SJCRH30 (cell line): Measurements from ENCODE around the gene VMAC. TPM values are rescaled to one million over a fixed set of nuclear protein-coding genes. Genes with fewer than 3 reads are reported as not detected.

Experiments used
- DNase-seq, 2 experiments: peaks; one replicate each; pipeline ENCODE4 v3.0.0-alpha.2; 2015 to 2020
- H3K27ac ChIP-seq: fragments of 250-450 bp; sonication (Bioruptor Pico); 2 replicates; pipeline ENCODE4 v1.5.1; 2020; ENCODE audit warnings: mild to moderate bottlenecking, moderate library complexity
- H3K27me3 ChIP-seq: fragments of 250-450 bp; sonication (Bioruptor Pico); 2 replicates; pipeline ENCODE4 v1.5.1; 2020; ENCODE audit warnings: mild to moderate bottlenecking, moderate library complexity
- H3K36me3 ChIP-seq: fragments of 250-450 bp; sonication (Bioruptor Pico); 2 replicates; pipeline ENCODE4 v1.5.1; 2020; ENCODE audit warnings: mild to moderate bottlenecking, moderate library complexity
- H3K4me1 ChIP-seq: fragments of 250-450 bp; sonication (Bioruptor Pico); 2 replicates; pipeline ENCODE4 v1.5.1; 2020; ENCODE audit warnings: mild to moderate bottlenecking, moderate library complexity
- H3K4me3 ChIP-seq: fragments of 250-450 bp; sonication (Bioruptor Pico); 2 replicates; pipeline ENCODE4 v1.5.1; 2020; ENCODE audit warnings: mild to moderate bottlenecking, moderate library complexity
- H3K9me3 ChIP-seq: fragments of 250-450 bp; sonication (Bioruptor Pico); replicated peaks from 2 replicates; pipeline ENCODE4 v1.5.1; 2020; ENCODE audit warnings: mild to moderate bottlenecking, moderate library complexity
- total RNA-seq: library from RNA; depleted of rRNA; stranded (reverse); fragments of >200 nt; shearing (Covaris generic); gene quantifications from 2 replicates; pipeline ENCODE4 v1.2.3, GENCODE V29; 2014

VMAC gene
- total RNA-seq, 1 experiment from 2014 or later, result 1.3 TPM

DNA sequence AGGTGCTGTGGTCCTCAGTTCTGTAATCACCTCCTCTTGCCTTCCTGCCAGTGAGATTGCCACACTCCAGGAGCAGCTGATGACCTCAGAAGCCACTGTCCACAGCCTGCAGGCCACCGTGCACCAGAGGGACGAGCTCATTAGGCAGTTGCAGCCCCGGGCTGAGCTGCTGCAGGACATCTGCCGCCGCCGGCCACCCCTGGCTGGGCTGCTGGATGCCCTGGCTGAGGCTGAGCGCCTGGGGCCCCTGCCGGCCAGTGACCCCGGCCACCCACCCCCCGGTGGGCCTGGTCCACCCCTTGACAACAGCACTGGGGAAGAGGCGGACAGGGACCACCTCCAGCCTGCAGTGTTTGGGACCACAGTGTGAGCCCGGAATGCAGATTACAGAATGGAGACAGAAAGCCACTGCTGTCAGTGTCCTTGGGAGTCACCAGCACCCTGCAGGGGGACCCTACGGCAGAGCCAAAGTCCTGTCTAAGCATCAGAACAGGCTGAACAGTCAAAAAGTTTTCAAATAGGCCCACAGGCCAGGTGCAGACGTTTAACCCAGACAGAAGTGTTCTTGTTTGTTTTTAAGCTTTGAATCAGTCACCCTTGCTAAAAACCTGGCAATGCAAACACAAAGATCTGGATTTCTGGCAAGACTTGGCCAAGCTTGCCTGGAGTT is 4.2 kb downstream of the VMAC start:
- peak overlapping the region; percentile 83; the same call in 1 of the 2 replicates for H3K27ac ChIP-seq
- H3K4me1 ChIP-seq, result peaks cover 21% of the 10 kb centered on the region
- no peak overlapping the region for H3K4me3 ChIP-seq
- no peaks in the 10 kb centered on the region for H3K36me3 ChIP-seq
- DNase-seq, result peak; percentile 32 to 39
- no peaks in the 10 kb centered on the region for H3K27me3 ChIP-seq
- H3K9me3 ChIP-seq, result no peaks in the 10 kb centered on the region

DNA sequence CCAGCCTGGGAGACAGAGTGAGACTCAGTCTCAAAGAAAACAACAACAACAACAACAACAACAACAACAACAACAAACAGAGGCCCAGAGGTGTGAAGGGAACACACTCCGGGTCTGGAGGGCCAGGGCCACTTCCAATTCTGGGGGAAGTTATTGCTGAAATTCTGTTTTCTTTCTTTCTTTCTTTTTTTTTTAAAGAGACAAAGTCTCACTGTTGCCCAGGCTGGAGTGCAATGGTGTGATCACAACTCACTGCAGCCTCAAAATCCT is 5.9 kb downstream of the VMAC start:
- Histone ChIP-seq H3K27ac (peak overlapping the region; percentile 83), H3K9me3 (no peaks in the 10 kb centered on the region), H3K4me1 (peaks cover 19% of the 10 kb centered on the region), H3K36me3 (peaks cover 6% of the 10 kb centered on the region; the same call in 1 of the 2 replicates), H3K4me3 (no peak overlapping the region), H3K27me3 (no peaks in the 10 kb centered on the region)
- DNase-seq, result no peak

DNA sequence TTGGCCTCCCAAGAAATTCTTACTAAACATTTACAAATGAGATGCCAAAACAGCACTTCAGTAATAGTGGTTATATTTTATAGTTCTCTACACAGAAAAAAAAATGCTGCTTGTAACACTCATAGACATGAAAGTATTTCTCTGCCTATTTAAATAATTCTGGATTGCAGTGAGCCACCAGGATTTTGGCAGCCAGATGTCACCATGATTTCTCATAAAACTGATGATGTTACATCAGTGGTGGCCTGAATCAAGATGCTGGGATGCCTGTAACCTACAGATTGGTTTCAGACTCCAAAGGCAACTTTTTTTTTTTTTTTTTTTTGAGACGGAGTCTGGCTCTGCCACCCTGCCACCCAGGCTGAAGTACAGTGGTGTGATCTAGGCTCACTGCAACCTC is 6.7 kb downstream of the VMAC start:
- no peak overlapping the region for H3K4me3 ChIP-seq
- H3K27ac ChIP-seq, result no peak overlapping the region
- H3K36me3 ChIP-seq, result peaks cover 6% of the 10 kb centered on the region; the same call in 1 of the 2 replicates
- no peaks in the 10 kb centered on the region for H3K27me3 ChIP-seq
- H3K9me3 ChIP-seq, result no peaks in the 10 kb centered on the region
- DNase-seq, result no peak
- H3K4me1 ChIP-seq, result peaks cover 19% of the 10 kb centered on the region

DNA sequence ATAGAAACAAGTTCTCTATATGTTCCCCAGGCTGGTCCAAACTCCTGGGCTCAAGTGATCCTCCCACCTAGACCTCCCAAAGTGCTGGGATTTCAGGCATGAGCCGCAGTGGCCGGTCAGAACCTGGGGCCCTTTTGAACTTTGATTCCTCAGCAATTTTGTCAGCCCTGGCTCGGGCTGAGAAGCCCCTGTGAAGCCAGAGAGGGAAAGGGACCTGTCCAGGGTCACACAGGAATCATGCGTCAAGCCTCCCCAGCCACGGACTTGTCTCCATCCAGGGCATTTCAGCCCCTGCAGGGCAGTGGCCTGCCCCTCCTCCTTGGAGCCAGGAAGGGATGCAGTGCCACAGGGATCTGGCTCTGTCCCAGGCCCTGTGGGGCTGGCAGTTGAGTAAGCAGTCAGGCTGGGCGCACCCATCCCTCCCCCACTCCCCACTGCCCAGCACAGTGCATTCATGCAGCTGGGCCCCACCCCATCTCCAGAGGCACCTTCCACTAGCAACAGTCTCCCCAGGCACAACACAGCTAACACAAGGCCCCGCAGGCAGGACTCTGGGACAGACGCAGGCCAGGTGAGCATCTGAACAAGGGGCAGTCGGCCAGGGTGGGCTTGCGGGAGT is 9.2 kb downstream of the VMAC start, which contains the start of gene CAPS:
Gene CAPS, plus strand, starts transcription at position 516 of the 619 bp plus-strand sequence. CDS start 153 bp downstream, outside the sequence.
- Histone ChIP-seq H3K27me3 (no peaks in the 10 kb centered on the region), H3K9me3 (no peaks in the 10 kb centered on the region), H3K36me3 (peaks cover 15% of the 10 kb centered on the region), H3K4me3 (no peak within 1 kb of the TSS), H3K27ac (no peak within 1 kb of the TSS), H3K4me1 (peaks cover 16% of the 10 kb centered on the region)
- no peak for DNase-seq

DNA sequence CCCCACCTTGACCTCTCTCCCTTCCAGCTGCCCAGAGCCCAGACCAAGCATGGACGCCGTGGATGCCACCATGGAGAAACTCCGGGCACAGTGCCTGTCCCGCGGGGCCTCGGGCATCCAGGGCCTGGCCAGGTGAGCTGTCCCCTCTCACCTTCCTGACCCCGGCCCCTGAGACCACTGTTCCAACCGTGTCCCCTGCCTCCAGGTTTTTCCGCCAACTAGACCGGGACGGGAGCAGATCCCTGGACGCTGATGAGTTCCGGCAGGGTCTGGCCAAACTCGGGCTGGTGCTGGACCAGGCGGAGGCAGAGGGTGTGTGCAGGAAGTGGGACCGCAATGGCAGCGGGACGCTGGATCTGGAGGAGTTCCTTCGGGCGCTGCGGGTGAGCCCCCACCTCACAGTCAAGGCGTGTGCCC is 9.7 kb downstream of the VMAC start:
- H3K4me1 ChIP-seq, result peaks cover 13% of the 10 kb centered on the region; the same call in 1 of the 2 replicates
- H3K27ac ChIP-seq, result no peak overlapping the region
- DNase-seq, result no peak
- no peaks in the 10 kb centered on the region for H3K27me3 ChIP-seq
- H3K36me3 ChIP-seq, result peaks cover 16% of the 10 kb centered on the region
- H3K4me3 ChIP-seq, result no peak overlapping the region
- H3K9me3 ChIP-seq, result no peaks in the 10 kb centered on the region

DNA sequence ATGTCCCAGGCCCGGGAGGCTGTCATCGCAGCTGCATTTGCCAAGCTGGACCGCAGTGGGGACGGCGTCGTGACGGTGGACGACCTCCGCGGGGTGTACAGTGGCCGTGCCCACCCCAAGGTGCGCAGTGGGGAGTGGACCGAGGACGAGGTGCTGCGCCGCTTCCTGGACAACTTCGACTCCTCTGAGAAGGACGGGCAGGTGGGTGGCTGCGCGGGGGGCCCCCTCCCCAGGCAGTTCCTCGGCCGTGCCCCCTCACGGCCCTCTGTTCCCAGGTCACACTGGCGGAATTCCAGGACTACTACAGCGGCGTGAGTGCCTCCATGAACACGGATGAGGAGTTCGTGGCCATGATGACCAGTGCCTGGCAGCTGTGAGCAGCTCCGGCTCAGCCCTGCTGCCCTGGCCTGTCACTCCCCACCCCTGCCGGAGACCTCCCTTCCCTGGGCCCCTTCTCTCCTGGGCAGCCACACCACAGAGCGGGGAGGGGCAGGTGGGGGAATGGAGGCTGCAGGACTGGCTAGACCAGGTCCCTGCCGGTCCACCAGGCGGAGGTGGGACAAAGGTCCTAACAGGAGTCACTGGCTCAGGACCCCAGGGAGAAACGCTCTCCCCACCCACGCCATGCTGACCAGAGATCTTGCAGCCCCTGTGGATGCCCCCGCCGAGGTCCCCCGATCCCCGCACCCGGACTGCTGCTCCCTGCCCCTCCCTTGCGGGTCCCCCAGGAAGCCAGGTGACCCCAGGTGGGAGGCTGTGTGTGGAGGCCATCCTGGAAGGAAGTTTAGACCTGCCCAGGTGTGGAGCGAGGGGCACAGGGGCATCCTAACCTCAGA is 10.5 kb downstream of the VMAC start:
- H3K36me3 ChIP-seq, result peaks cover 18% of the 10 kb centered on the region
- H3K27me3 ChIP-seq, result no peaks in the 10 kb centered on the region
- H3K9me3 ChIP-seq, result no peaks in the 10 kb centered on the region
- no peak for DNase-seq
- H3K27ac ChIP-seq, result no peak overlapping the region
- H3K4me3 ChIP-seq, result no peak overlapping the region
- peaks cover 8% of the 10 kb centered on the region; the same call in 1 of the 2 replicates for H3K4me1 ChIP-seq

DNA sequence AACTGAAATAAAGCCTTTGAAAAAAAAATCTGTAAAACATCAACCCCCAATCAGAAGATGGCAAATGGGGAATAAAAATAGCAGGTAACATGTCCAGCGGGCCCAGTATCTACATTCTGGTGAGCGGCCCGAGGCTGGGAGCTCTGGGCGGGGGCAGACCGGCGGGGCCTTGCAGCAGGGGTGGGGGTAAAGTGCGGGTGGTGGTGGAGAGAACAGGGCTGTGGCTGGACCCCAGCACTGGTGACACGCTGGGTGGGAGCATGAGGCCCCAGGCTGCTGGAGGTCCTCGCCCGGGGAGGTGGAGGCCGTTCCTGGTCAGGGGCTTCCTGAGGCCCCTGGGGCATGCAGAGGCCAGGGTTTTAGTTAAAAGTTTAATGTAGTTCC is 11.1 kb downstream of the VMAC start:
- no peak overlapping the region for H3K27ac ChIP-seq
- H3K36me3 ChIP-seq, result peaks cover 23% of the 10 kb centered on the region
- peaks cover 2% of the 10 kb centered on the region; the same call in 1 of the 2 replicates for H3K4me1 ChIP-seq
- H3K27me3 ChIP-seq, result no peaks in the 10 kb centered on the region
- H3K4me3 ChIP-seq, result no peak overlapping the region
- no peaks in the 10 kb centered on the region for H3K9me3 ChIP-seq
- DNase-seq, result no peak

DNA sequence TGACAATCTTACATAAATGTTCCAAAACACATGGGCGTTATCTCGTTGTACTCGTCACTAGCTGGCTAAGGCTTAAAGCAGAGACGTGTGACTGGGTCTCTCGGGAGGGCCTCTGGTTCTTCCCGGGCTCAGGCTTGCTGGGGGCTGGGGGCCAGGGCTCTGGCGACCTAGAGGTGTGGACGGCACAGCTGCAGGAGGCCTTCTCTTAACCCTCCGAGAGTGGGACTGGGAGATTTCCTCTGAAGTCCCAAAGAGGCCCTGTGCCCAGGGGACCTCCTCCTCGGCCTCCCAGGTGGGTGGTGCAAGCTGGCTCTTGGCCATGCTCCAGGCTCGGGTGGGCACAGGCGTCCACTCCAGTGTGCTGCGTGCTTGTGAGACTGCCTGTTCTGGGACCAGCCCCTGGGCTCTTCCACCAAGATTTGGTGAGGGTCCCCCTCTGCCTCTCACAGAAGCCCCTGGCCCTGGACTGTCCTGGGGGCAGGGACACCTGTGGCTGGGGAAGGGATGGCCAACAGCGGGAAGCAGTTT is 11.6 kb downstream of the VMAC start:
- no peaks in the 10 kb centered on the region for H3K9me3 ChIP-seq
- no peaks in the 10 kb centered on the region; the same call in 1 of the 2 replicates for H3K4me1 ChIP-seq
- no peak for DNase-seq
- no peaks in the 10 kb centered on the region for H3K27me3 ChIP-seq
- H3K36me3 ChIP-seq, result peaks cover 23% of the 10 kb centered on the region
- H3K4me3 ChIP-seq, result no peak overlapping the region
- H3K27ac ChIP-seq, result no peak overlapping the region

DNA sequence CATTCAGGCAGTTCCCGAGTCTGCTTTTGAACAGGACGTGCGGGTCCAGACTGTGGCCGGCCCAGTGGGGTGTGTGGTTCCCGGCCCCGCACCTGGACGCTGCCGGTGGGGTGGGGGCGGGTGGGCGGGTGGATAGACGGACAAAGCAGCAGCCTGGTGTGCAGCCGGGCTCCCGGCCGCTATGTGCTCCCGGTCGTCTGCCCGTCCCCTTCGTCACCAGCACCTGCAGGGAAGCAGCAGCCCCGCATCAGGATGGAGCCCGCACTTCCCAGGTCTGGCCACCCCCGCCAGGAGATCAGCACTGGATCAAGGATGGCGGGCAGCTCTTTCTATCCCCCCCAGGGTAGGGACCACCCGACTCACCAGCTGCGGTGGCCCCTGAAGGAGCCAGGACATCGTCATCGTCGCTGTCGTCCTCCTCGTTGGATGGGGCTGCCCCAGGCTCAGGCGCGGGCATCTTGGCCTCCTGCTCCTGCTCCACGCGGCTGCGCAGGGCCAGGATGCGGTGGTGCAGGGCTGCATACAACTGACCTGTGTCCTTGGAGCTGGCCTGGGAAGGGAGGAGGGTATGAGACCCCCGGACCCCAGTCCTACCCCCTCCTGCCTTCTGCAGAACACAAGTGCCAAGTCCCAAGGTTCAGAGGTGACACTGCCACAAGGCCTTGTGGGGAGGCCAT is 12.9 kb downstream of the VMAC start:
- Histone ChIP-seq H3K27me3 (no peaks in the 10 kb centered on the region), H3K36me3 (peaks cover 28% of the 10 kb centered on the region), H3K27ac (no peak overlapping the region), H3K4me3 (no peak overlapping the region), H3K9me3 (no peaks in the 10 kb centered on the region), H3K4me1 (no peaks in the 10 kb centered on the region)
- no peak for DNase-seq

DNA sequence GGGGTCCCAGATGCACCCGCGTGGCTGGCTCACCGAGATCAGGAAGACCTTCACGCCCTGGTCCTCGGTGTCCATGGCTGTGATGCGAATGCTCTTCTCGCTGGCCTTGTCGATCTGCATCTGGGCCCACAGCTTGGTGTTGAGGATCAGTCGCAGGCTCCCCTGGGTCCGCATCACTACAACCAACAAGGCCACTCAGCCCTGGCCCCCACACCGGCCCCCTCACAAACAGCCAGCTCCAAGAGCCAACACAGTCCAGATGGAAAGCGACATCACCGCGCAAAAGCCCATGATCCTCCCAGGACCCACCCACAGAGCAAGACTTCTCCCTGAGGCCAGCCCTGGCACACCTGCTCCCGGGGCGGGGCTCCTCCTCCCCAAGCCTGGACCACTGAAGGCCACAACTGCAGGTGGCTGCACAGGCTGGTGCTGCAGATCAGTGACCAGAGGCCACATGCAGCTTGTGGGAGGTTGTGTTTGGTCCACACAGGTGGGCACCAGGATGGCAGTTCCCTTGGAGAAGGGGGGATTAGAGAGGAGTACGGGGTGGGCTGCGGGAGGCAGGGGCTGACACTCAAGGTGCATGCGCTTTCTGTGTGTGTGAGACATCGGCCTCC is 13.9 kb downstream of the VMAC start:
- H3K4me3 ChIP-seq, result no peak overlapping the region
- no peak overlapping the region for H3K27ac ChIP-seq
- no peaks in the 10 kb centered on the region for H3K4me1 ChIP-seq
- no peaks in the 10 kb centered on the region for H3K27me3 ChIP-seq
- H3K36me3 ChIP-seq, result peaks cover 28% of the 10 kb centered on the region
- DNase-seq, result no peak
- H3K9me3 ChIP-seq, result no peaks in the 10 kb centered on the region

DNA sequence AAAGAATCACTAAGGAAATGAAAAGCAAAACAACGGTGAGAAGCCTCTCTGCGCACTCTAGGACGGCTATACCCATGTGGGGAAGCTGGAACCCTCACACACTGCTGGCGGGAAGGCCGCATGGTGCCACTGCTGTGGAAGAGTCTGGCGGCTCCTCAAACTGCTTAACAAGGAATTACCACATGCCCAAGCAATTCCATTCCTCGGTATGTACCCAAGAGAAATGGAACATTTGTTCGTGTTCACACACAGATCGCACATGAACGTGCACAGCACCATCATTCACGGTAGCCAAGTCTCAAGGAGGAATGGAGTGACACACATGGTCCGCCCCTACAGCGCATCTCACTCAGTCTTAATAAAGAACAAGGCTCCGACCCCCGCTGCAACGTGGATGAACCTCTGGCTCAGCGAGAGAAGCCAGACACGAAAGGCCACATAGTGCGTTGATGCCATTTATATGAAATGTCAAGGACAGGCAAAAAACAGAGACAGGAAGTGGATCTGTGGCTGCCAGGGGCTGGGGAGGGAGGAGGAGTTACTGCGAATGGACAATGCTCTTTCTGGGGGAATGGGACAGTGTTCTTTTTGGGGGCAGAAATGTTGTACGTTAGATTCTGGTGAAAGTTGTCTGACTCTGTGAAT is 17.0 kb downstream of the VMAC start:
- Histone ChIP-seq H3K4me1 (no peaks in the 10 kb centered on the region), H3K27me3 (no peaks in the 10 kb centered on the region), H3K9me3 (no peaks in the 10 kb centered on the region), H3K36me3 (peaks cover 31% of the 10 kb centered on the region), H3K4me3 (no peak overlapping the region), H3K27ac (no peak overlapping the region)
- no peak for DNase-seq

DNA sequence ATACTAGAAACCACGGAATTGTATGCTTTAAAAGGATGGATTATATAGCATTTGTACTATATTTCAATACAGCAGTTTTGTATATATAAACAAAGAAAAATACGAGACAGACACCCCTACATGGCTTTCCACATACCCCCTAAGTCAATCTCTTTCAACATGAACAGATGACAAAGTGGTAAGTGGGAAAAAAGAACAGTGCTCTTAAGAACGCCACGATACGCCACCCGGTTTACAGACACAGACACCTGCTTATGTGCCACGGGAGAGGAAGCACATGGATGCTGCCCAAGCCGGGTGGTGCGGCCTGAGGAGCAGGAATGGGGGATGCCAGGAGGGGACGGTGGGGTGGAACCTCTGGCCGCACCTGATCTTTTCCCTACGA is 17.5 kb downstream of the VMAC start:
- Histone ChIP-seq H3K9me3 (no peaks in the 10 kb centered on the region), H3K4me3 (no peak overlapping the region), H3K36me3 (peaks cover 27% of the 10 kb centered on the region), H3K4me1 (no peaks in the 10 kb centered on the region), H3K27ac (no peak overlapping the region), H3K27me3 (no peaks in the 10 kb centered on the region)
- no peak for DNase-seq

DNA sequence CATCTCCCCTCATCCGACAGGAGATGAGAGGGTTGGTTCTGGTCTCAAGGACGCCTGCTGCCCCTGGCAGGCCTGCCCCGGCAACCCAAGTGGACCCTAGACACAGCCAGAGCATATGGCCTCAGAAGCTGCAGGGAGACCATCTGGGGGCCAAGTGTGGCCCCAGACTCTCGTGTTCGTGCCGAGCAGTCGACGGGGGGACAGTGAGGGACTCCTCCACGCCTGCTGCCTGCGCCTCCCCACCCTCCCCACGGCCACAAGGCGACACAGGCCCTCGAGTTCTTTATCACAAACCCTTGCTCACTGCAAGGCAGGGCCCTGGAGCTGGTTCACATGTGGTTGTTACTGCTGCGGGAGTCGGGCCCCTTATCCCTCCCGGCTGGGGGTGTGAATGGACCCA is 18.7 kb downstream of the VMAC start:
- no peaks in the 10 kb centered on the region for H3K27me3 ChIP-seq
- H3K27ac ChIP-seq, result no peak overlapping the region
- H3K4me1 ChIP-seq, result no peaks in the 10 kb centered on the region
- no peak overlapping the region for H3K4me3 ChIP-seq
- no peak for DNase-seq
- H3K9me3 ChIP-seq, result no peaks in the 10 kb centered on the region
- H3K36me3 ChIP-seq, result peaks cover 30% of the 10 kb centered on the region
